Activated CD4-positive, alpha-beta T cell treated with anti-CD3 and anti-CD28 coated beads, Interleukin-2, amount 10 ng/mL, durations not matched to agents 7 days and 5 days (primary cell): ENCODE results near the gene CHFR. TPM values are rescaled to one million over a fixed set of nuclear protein-coding genes. Genes with fewer than 3 reads are reported as not detected.
A peak's percentile ranks its signal among the peaks of the same experiment; 100 is the strongest.
"Not testable (repeated sequence)": the region's sequence is repeated elsewhere in the genome, so short reads cannot be mapped to it uniquely, and the experiment has no call there.

Experiments used
- CTCF ChIA-PET: fragments of 350-600 bp; sonication (Branson Sonifier 250); formaldehyde crosslinking; loops from one replicate; lab custom pipeline; 2021; ENCODE audit warnings: antibody characterized with exemption; lab: Charles Lee
- POLR2A ChIA-PET: fragments of 350-600 bp; sonication (Branson Sonifier 250); formaldehyde crosslinking; loops from one replicate; lab custom pipeline; 2021; ENCODE audit warnings: antibody characterized with exemption; lab: Charles Lee
- DNase-seq: peaks from one replicate; pipeline ENCODE4 v3.0.0-alpha.2; 2020
- H3K27ac Mint-ChIP-seq: one replicate; pipeline ENCODE4 v1.8.0; 2021; ENCODE audit warnings: mild to moderate bottlenecking, moderate library complexity, mixed read lengths
- H3K27me3 Mint-ChIP-seq: one replicate; pipeline ENCODE4 v1.8.0; 2021; ENCODE audit warnings: mixed read lengths
- H3K36me3 Mint-ChIP-seq: one replicate; pipeline ENCODE4 v1.8.0; 2021; ENCODE audit warnings: low read depth, mixed read lengths
- H3K4me1 Mint-ChIP-seq: one replicate; pipeline ENCODE4 v1.8.0; 2021; ENCODE audit warnings: mixed read lengths
- H3K4me3 Mint-ChIP-seq: one replicate; pipeline ENCODE4 v1.8.0; 2021; ENCODE audit warnings: mild to moderate bottlenecking, moderate library complexity, mixed read lengths
- H3K9me3 Mint-ChIP-seq: one replicate; pipeline ENCODE4 v1.8.0; 2021; ENCODE audit warnings: mixed read lengths
- total RNA-seq, 2 experiments: library from RNA; stranded (reverse); gene quantifications; one replicate each; pipeline ENCODE4 v1.2.3, GENCODE V29; 2021

Gene CHFR
- total RNA-seq, 2 experiments from 2014 or later = 71.4 to 88.9 TPM

DNA sequence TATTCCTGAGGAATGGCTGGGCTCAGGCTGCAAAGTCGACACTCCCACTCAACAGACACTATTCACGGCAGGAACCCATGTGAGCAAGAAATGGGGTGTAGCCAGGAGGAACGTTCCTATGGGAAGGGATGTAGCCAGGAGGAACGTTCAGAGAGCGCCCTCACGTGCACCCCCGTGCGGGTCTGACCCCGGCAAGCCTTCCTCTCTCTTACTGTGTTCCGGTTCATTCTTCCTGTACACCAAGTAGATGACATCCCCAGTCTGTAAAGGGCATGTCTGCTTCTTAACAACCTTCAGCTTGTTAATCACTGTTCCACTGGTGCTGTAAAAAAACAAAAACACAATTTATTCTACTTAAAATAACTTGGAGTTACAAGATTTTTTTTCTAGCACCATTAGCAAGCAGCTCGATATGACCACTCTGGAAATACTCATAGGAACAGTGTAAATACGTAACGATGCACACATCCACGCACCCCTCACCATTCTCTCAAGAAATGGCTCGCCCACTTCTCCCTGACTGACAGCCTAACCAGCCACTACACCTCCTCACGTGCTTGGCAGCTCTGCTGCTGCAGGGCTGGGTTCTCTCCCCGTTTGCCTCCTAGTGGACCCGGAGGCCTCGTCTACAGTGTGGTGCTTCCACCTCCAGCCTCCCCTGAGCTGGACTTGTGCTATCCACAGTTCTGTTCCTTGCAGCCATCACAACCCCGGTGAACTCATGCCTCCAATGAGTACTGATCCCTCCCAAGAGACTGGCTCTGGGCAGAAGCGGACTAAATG lies 15.1 kb downstream of the CHFR start:
- Mint-ChIP-seq H3K4me3 (peak overlapping the region; percentile 55), H3K36me3 (peaks cover 63% of the 10 kb centered on the region), H3K27ac (peak overlapping the region; percentile 92), H3K27me3 (no peaks in the 10 kb centered on the region), H3K4me1 (peaks cover 41% of the 10 kb centered on the region), H3K9me3 (no peaks in the 10 kb centered on the region)
- CTCF ChIA-PET = interaction anchor here (1.3 kb wide), 1 partner anchor 9 kb away, joined by 4 read pairs; no protein-coding TSS in a partner anchor
- POLR2A ChIA-PET = no interaction called here
- DNase-seq = no peak

DNA sequence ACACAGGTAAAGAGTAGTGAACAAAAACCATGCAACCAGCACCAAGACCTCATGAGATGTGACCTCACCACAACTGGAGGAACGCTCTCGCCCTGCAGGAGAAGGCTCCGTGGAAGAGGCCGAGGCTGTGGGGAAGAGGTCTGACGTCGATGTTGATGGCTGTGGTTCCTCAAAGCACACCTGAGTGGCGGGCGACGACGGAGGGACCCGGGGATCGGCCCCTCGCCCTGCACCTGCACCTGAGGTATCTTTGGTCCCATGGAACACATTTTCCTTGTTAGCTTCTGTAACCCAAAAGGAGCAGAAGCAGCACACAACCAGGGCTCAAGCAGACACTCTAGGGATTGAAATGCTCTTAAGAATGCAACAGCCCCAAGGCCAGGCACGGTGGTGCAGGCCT lies 17.9 kb downstream of the CHFR start:
- ChIA-PET CTCF (interaction anchor here (1.1 kb wide), 1 partner anchor 106 kb away, joined by 3 read pairs; no protein-coding TSS in a partner anchor), POLR2A (no interaction called here)
- Mint-ChIP-seq H3K9me3 (no peaks in the 10 kb centered on the region), H3K27ac (no peak overlapping the region), H3K27me3 (no peaks in the 10 kb centered on the region), H3K36me3 (peaks cover 67% of the 10 kb centered on the region), H3K4me3 (no peak overlapping the region), H3K4me1 (peaks cover 48% of the 10 kb centered on the region)
- no peak for DNase-seq

DNA sequence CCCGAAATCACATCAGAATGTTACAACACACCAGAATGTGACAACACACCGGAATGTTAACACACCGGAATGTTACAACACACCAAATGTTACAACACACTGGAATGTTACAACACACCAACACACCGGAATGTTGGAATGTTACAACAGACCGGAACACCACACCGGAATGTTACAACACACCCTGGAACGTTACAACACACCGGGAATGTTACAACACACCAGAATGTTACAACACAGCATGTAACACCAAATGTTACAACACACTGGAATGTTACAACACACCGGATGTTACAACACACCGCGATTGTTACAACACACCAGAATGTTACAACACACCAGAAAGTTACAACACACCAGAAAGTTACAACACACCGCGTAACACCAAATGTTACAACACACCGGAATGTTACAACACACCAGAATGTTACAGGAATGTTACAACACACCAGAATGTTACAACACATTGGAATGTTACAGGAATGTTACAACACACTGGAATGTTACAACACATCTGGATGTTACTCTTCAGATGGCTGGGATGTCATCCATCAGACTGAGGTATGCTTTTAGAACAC lies 21.1 kb downstream of the CHFR start:
- Mint-ChIP-seq H3K36me3 (peaks cover 58% of the 10 kb centered on the region), H3K9me3 (no peaks in the 10 kb centered on the region)

GRCh38 chr12:132861558-132861957 lies 25.8 kb downstream of the CHFR start:
- no peak overlapping the region for H3K27ac Mint-ChIP-seq
- ChIA-PET CTCF (no interaction called here), POLR2A (no interaction called here)
- no peaks in the 10 kb centered on the region for H3K9me3 Mint-ChIP-seq
- DNase-seq = no peak
- H3K4me3 Mint-ChIP-seq = no peak overlapping the region
- peaks cover 11% of the 10 kb centered on the region for H3K4me1 Mint-ChIP-seq
- H3K27me3 Mint-ChIP-seq = no peaks in the 10 kb centered on the region
- H3K36me3 Mint-ChIP-seq = peaks cover 56% of the 10 kb centered on the region

More for the DNA sequence above, 21.1 kb downstream of the CHFR start:
- Mint-ChIP-seq H3K4me1 (peaks cover 26% of the 10 kb centered on the region), H3K4me3 (no peak overlapping the region), H3K27me3 (no peaks in the 10 kb centered on the region), H3K27ac (no peak overlapping the region)
- POLR2A ChIA-PET = no interaction called here
- DNase-seq = no peak
- CTCF ChIA-PET = no interaction called here

GRCh38 chr12:132858718-132859266 lies 28.6 kb downstream of the CHFR start:
- ChIA-PET CTCF (interaction anchor here (0.6 kb wide), 1 partner anchor 732 kb away, joined by 3 read pairs; no protein-coding TSS in a partner anchor), POLR2A (no interaction called here)
- peaks cover 55% of the 10 kb centered on the region for H3K36me3 Mint-ChIP-seq
- no peak overlapping the region for H3K27ac Mint-ChIP-seq
- H3K4me1 Mint-ChIP-seq = peaks cover 5% of the 10 kb centered on the region
- no peak overlapping the region for H3K4me3 Mint-ChIP-seq
- H3K27me3 Mint-ChIP-seq = no peaks in the 10 kb centered on the region
- H3K9me3 Mint-ChIP-seq = no peaks in the 10 kb centered on the region
- DNase-seq = no peak

- DNase-seq, H3K4me1 Mint-ChIP-seq, H3K4me3 Mint-ChIP-seq, POLR2A ChIA-PET, H3K9me3 Mint-ChIP-seq, H3K27ac Mint-ChIP-seq, H3K27me3 Mint-ChIP-seq, CTCF ChIA-PET: not testable (repeated sequence)
- peaks cover 65% of the 10 kb centered on the region for H3K36me3 Mint-ChIP-seq
Observed at GRCh38 chr12:132857019-132857418, 30.4 kb downstream of the CHFR start.

- peak overlapping the region; percentile 46 for H3K27ac Mint-ChIP-seq
- peaks cover 66% of the 10 kb centered on the region for H3K36me3 Mint-ChIP-seq
- H3K27me3 Mint-ChIP-seq = no peaks in the 10 kb centered on the region
- no peak for DNase-seq
- H3K9me3 Mint-ChIP-seq = no peaks in the 10 kb centered on the region
- CTCF ChIA-PET = no interaction called here
- H3K4me1 Mint-ChIP-seq = peaks cover 5% of the 10 kb centered on the region
- no peak overlapping the region for H3K4me3 Mint-ChIP-seq
- POLR2A ChIA-PET = no interaction called here
Observed at GRCh38 chr12:132856581-132856980, 30.8 kb downstream of the CHFR start.

DNA sequence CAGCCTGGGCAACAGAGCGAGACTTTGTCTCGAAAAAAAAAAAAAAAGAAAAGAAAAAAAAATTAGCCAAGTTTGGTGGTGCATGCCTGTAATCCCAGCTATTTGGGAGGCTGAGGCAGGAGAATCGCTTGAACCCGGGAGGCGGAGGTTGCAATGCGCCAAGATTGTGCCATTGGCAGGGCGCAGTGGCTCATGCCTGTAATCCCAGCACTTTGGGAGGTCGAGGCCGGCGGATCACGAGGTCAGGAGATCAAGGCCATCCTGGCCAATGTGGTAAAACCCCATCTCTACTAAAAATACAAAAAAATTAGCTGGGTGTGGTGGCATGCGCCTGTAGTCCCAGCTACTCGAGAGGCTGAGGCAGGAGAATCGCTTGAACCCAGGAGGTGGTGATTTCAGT lies 32.2 kb downstream of the CHFR start:
- peaks cover 67% of the 10 kb centered on the region for H3K36me3 Mint-ChIP-seq

DNA sequence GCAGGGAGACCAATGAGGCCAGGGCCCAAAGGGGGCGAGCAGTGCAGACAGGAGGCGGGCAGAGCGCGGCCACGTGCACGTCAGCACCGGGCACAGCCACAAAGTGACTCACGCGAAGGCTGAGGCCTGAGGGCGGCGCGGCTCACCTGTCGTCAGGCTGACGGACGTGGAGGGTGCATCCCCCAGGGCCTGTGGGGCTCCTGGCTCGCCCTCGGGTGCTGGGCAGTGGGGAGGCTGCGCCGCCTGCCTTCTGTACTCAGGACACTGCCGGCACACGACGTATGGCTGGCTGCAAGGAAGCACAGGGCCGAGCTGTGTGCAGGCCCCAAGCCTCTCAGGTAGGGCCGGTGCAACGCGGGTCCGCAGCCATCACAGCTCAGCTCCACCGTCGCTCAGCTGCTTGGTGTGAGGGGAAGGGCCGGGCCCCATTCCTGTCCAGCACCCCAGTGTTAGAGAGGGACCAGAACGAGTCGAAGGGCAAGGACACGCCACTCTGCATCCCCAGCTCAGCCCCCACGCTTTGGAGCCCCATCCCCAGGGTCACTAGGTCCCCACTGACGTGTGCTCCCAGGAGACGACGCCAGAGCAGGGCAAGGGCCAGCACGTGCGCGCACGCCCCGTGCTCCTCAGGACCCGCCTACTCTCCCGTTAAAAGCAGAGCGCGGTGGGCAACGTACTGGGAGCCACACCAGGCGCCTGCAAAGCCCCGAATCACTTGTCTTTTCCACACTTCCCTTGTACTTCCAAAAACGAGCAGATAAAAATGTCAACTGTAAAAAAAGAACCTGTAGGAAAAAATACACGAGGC lies 33.9 kb downstream of the CHFR start:
- DNase-seq = no peak
- ChIA-PET POLR2A (interaction anchor here (0.6 kb wide), 1 partner anchor 51 kb away, joined by 3 read pairs; no protein-coding TSS in a partner anchor), CTCF (no interaction called here)
- no peaks in the 10 kb centered on the region for H3K4me1 Mint-ChIP-seq
- peaks cover 63% of the 10 kb centered on the region for H3K36me3 Mint-ChIP-seq
- H3K27me3 Mint-ChIP-seq = no peaks in the 10 kb centered on the region
- no peak overlapping the region for H3K4me3 Mint-ChIP-seq
- H3K27ac Mint-ChIP-seq = no peak overlapping the region
- H3K9me3 Mint-ChIP-seq = no peaks in the 10 kb centered on the region

More for the DNA sequence above, 32.2 kb downstream of the CHFR start:
- H3K27me3 Mint-ChIP-seq, H3K4me1 Mint-ChIP-seq, DNase-seq, H3K9me3 Mint-ChIP-seq, H3K4me3 Mint-ChIP-seq, POLR2A ChIA-PET, H3K27ac Mint-ChIP-seq: not testable (repeated sequence)
- CTCF ChIA-PET = interaction anchor here (0.6 kb wide), 1 partner anchor 21 kb away, joined by 4 read pairs; no protein-coding TSS in a partner anchor

DNA sequence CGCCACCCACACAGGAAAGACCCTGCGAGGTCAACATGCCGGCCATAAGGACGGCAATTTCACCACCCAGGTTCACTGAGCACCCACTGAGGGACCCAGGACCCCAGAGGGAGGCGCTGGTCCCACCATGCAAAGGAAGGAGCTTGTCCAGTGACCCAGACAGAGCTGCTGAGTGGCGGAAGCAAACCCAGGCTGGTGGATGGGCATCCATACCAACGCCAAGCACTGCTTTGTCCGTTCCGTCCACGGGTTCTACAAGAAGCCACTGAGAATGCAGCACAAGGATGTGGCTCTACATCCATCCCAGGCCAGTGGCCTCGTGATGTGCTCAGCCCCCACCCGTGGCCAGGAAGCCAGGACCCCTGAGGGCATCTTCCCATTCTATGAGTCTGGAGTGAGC lies 34.9 kb downstream of the CHFR start:
- H3K9me3 Mint-ChIP-seq = no peaks in the 10 kb centered on the region
- H3K4me1 Mint-ChIP-seq = peaks cover 3% of the 10 kb centered on the region
- ChIA-PET CTCF (no interaction called here), POLR2A (no interaction called here)
- no peak overlapping the region for H3K27ac Mint-ChIP-seq
- H3K36me3 Mint-ChIP-seq = peaks cover 60% of the 10 kb centered on the region
- no peak for DNase-seq
- H3K27me3 Mint-ChIP-seq = no peaks in the 10 kb centered on the region
- H3K4me3 Mint-ChIP-seq = no peak overlapping the region

DNA sequence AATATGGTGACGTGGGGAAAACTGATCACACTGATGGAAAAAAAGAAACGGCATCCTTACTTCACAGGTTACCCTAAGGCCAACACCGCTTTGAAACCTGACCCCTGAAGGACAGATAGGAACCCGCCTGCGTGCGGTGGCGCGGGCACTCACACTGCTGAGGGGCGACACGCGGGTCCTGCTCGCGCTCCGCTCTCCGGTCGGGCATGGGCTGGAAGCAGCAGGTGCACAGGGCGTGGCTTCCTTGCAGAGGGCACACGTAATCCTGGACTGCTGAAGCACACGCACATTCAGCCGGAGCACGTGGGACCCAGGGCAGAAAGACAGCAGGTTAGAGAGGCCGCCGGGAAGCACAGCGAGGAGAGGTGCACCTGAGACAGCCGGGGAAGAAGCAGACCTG lies 35.9 kb downstream of the CHFR start:
- Mint-ChIP-seq H3K27me3 (no peaks in the 10 kb centered on the region), H3K36me3 (peaks cover 62% of the 10 kb centered on the region), H3K9me3 (no peaks in the 10 kb centered on the region), H3K4me1 (peaks cover 5% of the 10 kb centered on the region), H3K4me3 (no peak overlapping the region), H3K27ac (peak overlapping the region; percentile 36)
- POLR2A ChIA-PET = no interaction called here
- DNase-seq = no peak
- CTCF ChIA-PET = no interaction called here

- Mint-ChIP-seq H3K9me3 (no peaks in the 10 kb centered on the region), H3K36me3 (peaks cover 60% of the 10 kb centered on the region), H3K4me3 (no peak overlapping the region), H3K27me3 (no peaks in the 10 kb centered on the region), H3K4me1 (peaks cover 5% of the 10 kb centered on the region), H3K27ac (no peak overlapping the region)
- no peak for DNase-seq
- ChIA-PET POLR2A (no interaction called here), CTCF (interaction anchor here (1.0 kb wide), 1 partner anchor 16 kb away, joined by 6 read pairs; no protein-coding TSS in a partner anchor)
Observed at GRCh38 chr12:132850291-132850690, 37.1 kb downstream of the CHFR start.
